GM23248 (cell line): ENCODE data around the gene MICOS13. TPM values are rescaled to one million over a fixed set of nuclear protein-coding genes. Genes with fewer than 3 reads are reported as not detected.
"Not testable (repeated sequence)": the region's sequence is repeated elsewhere in the genome, so short reads cannot be mapped to it uniquely, and the experiment has no call there.

Source experiments
- DNase-seq: peaks from one replicate; pipeline ENCODE4 v3.0.0-alpha.2; 2015
- H2AFZ ChIP-seq: fragments of 200-600 bp; sonication (generic); 2 replicates; pipeline ENCODE4 v1.6.1; 2016; ENCODE audit warnings: antibody characterized with exemption
- H3F3A ChIP-seq: fragments of 200-600 bp; sonication (generic); 2 replicates; pipeline ENCODE4 v1.6.1; 2016; ENCODE audit warnings: mild to moderate bottlenecking, antibody characterized with exemption, mixed run types; ENCODE audit not compliant: insufficient read depth
- H3K27ac ChIP-seq: fragments of 200-600 bp; sonication (generic); 2 replicates; pipeline ENCODE4 v1.5.1; 2016; ENCODE audit warnings: mild to moderate bottlenecking
- H3K27me3 ChIP-seq: fragments of 200-600 bp; sonication (generic); replicated peaks from 2 replicates; pipeline ENCODE4 v1.6.1; 2016; ENCODE audit warnings: mild to moderate bottlenecking; ENCODE audit not compliant: insufficient read depth
- H3K36me3 ChIP-seq: fragments of 200-600 bp; sonication (generic); 2 replicates; pipeline ENCODE4 v1.6.1; 2016; ENCODE audit warnings: low read depth, mild to moderate bottlenecking
- H3K4me1 ChIP-seq: fragments of 200-600 bp; sonication (generic); 2 replicates; pipeline ENCODE4 v1.6.1; 2016; ENCODE audit warnings: mild to moderate bottlenecking; ENCODE audit not compliant: insufficient read depth
- H3K4me2 ChIP-seq: fragments of 200-600 bp; sonication (generic); one replicate; pipeline ENCODE4 v1.6.1; 2016; ENCODE audit warnings: mild to moderate bottlenecking; ENCODE audit not compliant: unreplicated experiment
- H3K4me3 ChIP-seq: fragments of 200-600 bp; sonication (generic); 2 replicates; pipeline ENCODE4 v1.5.1; 2016; ENCODE audit warnings: mild to moderate bottlenecking
- H3K79me2 ChIP-seq: fragments of 200-600 bp; sonication (generic); 2 replicates; pipeline ENCODE4 v1.6.1; 2016; ENCODE audit warnings: mild to moderate bottlenecking; ENCODE audit not compliant: insufficient read depth
- H3K9ac ChIP-seq: fragments of 200-600 bp; sonication (generic); 2 replicates; pipeline ENCODE4 v1.6.1; 2016; ENCODE audit warnings: mild to moderate bottlenecking
- H3K9me2 ChIP-seq: fragments of 200-600 bp; sonication (generic); 2 replicates; pipeline ENCODE4 v1.6.1; 2016; ENCODE audit warnings: mixed run types, mild to moderate bottlenecking, moderate library complexity; ENCODE audit not compliant: insufficient read depth
- H3K9me3 ChIP-seq: fragments of 200-600 bp; sonication (generic); one replicate; pipeline ENCODE4 v1.6.1; 2017; ENCODE audit warnings: low read depth
- H4K20me1 ChIP-seq: fragments of 200-600 bp; sonication (generic); 2 replicates; pipeline ENCODE4 v1.6.0; 2016; ENCODE audit not compliant: insufficient read depth
- EZH2 ChIP-seq: fragments of 200-600 bp; sonication (generic); IDR thresholded peaks from 2 replicates; pipeline ENCODE4 v1.6.1; 2018; ENCODE audit warnings: antibody characterized with exemption, mild to moderate bottlenecking; ENCODE audit not compliant: insufficient read depth, poor library complexity, severe bottlenecking
- EZH2phosphoT487 ChIP-seq: fragments of 200-600 bp; sonication (generic); IDR thresholded peaks from 2 replicates; pipeline ENCODE4 v1.6.1; 2018; ENCODE audit warnings: antibody characterized with exemption, moderate library complexity, mild to moderate bottlenecking, low read depth; ENCODE audit not compliant: insufficient read depth
- WGBS, 2 experiments: methylation state at CpG; one replicate each; pipeline ENCODE4 v1.1.6; 2015 to 2017; ENCODE audit warnings: low lambda C conversion rate in 2 of 2, low coverage in 1 of 2; ENCODE audit errors: missing lambda C conversion rate in 2 of 2; 5-methylcytosine and 5-hydroxymethylcytosine counted together
- in situ Hi-C: fragments of 300-500 bp; cut with MboI; formaldehyde crosslinking; loops from 2 replicates; pipeline ENCODE4 v1.15.0; 2020
- polyA plus RNA-seq: library from polyadenylated mRNA; unstranded; fragments of >200 nt; fragmentation: Nextera tagmentation; extraction: Ambion mirVana; gene quantifications from 2 replicates; pipeline ENCODE4 v1.2.1, GENCODE V29; 2016
- total RNA-seq: library from RNA; depleted of rRNA; stranded (reverse); fragments of >200 nt; shearing (Covaris generic); gene quantifications from 2 replicates; pipeline ENCODE4 v1.2.3, GENCODE V29; 2014

Gene MICOS13
- total and polyA plus RNA-seq, 2 experiments from 2014 or later: 44.5 to 147 TPM

GRCh38 chr19:5703819-5704818 is 23.8 kb upstream of the MICOS13 start:
- 93 to 94% methylated on average over 35 to 40 of the region's 40 CpGs for WGBS, 2 experiments
- no peak for DNase-seq
- H3K27ac ChIP-seq: no peak overlapping the region
- H3K9me3 ChIP-seq: no peaks in the 10 kb centered on the region
- peaks cover 22% of the 10 kb centered on the region; the same call in 1 of the 2 replicates for H3K36me3 ChIP-seq
- H2AFZ ChIP-seq: no peak overlapping the region
- no peak overlapping the region for H3K4me2 ChIP-seq
- in situ Hi-C loops: no loop called here
- H3K9me2 ChIP-seq: no peaks in the 10 kb centered on the region
- no peak overlapping the region for H3K9ac ChIP-seq
- H3F3A ChIP-seq: peaks cover 8% of the 10 kb centered on the region; the same call in 1 of the 2 replicates
- TF ChIP-seq EZH2phosphoT487 (no peak), EZH2 (no peak)
- H3K4me3 ChIP-seq: no peak overlapping the region
- no peaks in the 10 kb centered on the region for H3K27me3 ChIP-seq
- no peaks in the 10 kb centered on the region for H4K20me1 ChIP-seq
- H3K79me2 ChIP-seq: peaks cover 13% of the 10 kb centered on the region; the same call in 1 of the 2 replicates
- no peaks in the 10 kb centered on the region for H3K4me1 ChIP-seq

- H3K27ac ChIP-seq, H3K27me3 ChIP-seq, H3K4me1 ChIP-seq, in situ Hi-C loops, H3K4me2 ChIP-seq, H3K9ac ChIP-seq, H3K4me3 ChIP-seq, H3K9me3 ChIP-seq, H2AFZ ChIP-seq, H4K20me1 ChIP-seq, DNase-seq, H3K9me2 ChIP-seq: not testable (repeated sequence)
- Histone ChIP-seq H3F3A (peaks cover 10% of the 10 kb centered on the region; the same call in 1 of the 2 replicates), H3K79me2 (peaks cover 11% of the 10 kb centered on the region; the same call in 1 of the 2 replicates), H3K36me3 (peaks cover 29% of the 10 kb centered on the region; the same call in 1 of the 2 replicates)
- WGBS, 2 experiments: 91% methylated on average over 9 of the region's 28 CpGs; no CpG with 5 or more reads in 1 of the 2 experiments
Measured at GRCh38 chr19:5702053-5702410, 21.7 kb upstream of the MICOS13 start.

GRCh38 chr19:5700455-5701092 is 20.3 kb upstream of the MICOS13 start:
- Histone ChIP-seq H3K27me3 (no peaks in the 10 kb centered on the region), H3K4me2 (no peak overlapping the region), H3K4me1 (no peaks in the 10 kb centered on the region), H3K27ac (no peak overlapping the region), H3K9ac (no peak overlapping the region), H3K79me2 (peaks cover 19% of the 10 kb centered on the region), H4K20me1 (no peaks in the 10 kb centered on the region), H3K9me3 (no peaks in the 10 kb centered on the region), H2AFZ (no peak overlapping the region), H3K9me2 (no peaks in the 10 kb centered on the region), H3K36me3 (peaks cover 30% of the 10 kb centered on the region; the same call in 1 of the 2 replicates), H3F3A (peaks cover 14% of the 10 kb centered on the region; the same call in 1 of the 2 replicates), H3K4me3 (no peak overlapping the region)
- WGBS, 2 experiments: 96 to 97% methylated on average over 22 of the region's 22 CpGs
- in situ Hi-C loops: no loop called here
- no peak for DNase-seq
- TF ChIP-seq EZH2: no peak

GRCh38 chr19:5698635-5699422 is 18.5 kb upstream of the MICOS13 start:
- Histone ChIP-seq H3K27ac (no peak overlapping the region), H3K4me1 (no peaks in the 10 kb centered on the region), H3K4me3 (no peak overlapping the region), H3K4me2 (no peak overlapping the region), H3K27me3 (no peaks in the 10 kb centered on the region), H3K79me2 (peaks cover 29% of the 10 kb centered on the region), H3K9me3 (no peaks in the 10 kb centered on the region), H3K9me2 (no peaks in the 10 kb centered on the region), H4K20me1 (no peaks in the 10 kb centered on the region), H3F3A (peaks cover 14% of the 10 kb centered on the region; the same call in 1 of the 2 replicates), H2AFZ (no peak overlapping the region), H3K9ac (no peak overlapping the region), H3K36me3 (peaks cover 30% of the 10 kb centered on the region; the same call in 1 of the 2 replicates)
- 89 to 90% methylated on average over 38 of the region's 38 CpGs for WGBS, 2 experiments
- TF ChIP-seq EZH2phosphoT487 (no peak), EZH2 (no peak)
- DNase-seq: no peak
- in situ Hi-C loops: no loop called here
